ENCODE results near the gene GSDME. TPM values are rescaled to one million over a fixed set of nuclear protein-coding genes. Genes with fewer than 3 reads are reported as not detected.
A peak's percentile ranks its signal among the peaks of the same experiment; 100 is the strongest.

Gene GSDME
- polyA plus RNA-seq, 1 donor (not counting 4 experiments of a cell fraction or from before 2014, with no cell fraction given) = 105 TPM

- H3K36me3 ChIP-seq (ENCODE audit: control insufficient read depth in 2 of 2, extremely low read depth in 1 of 2, insufficient read depth in 2 of 2, low read length in 2 of 2) = peaks cover 10 to 16% of the 10 kb centered on the region in 2 experiments
Measured at GRCh38 chr7:24742506-24743162, 14.6 kb downstream of the GSDME start.

GRCh38 chr7:24741679-24742505 is 15.4 kb downstream of the GSDME start:
- Histone ChIP-seq H3K27ac (ENCODE audit: control insufficient read depth, insufficient read depth, low read length) (peak overlapping the region; percentile 98), H3K4me3 (ENCODE audit: control insufficient read depth in 2 of 3, extremely low read depth in 1 of 3, insufficient read depth in 2 of 3, low read depth in 1 of 3, low read length in 3 of 3) (peak overlapping the region in 2 of 3 experiments; percentile 25 to 30), H3K9me3 (ENCODE audit: control insufficient read depth, low read depth, low read length) (peaks cover 4% of the 10 kb centered on the region), H4K20me1 (ENCODE audit: control insufficient read depth, extremely low read depth, insufficient read depth, low read length) (no peaks in the 10 kb centered on the region), H3K4me1 (ENCODE audit: control insufficient read depth, extremely low read depth, insufficient read depth, low read length) (peaks cover 22% of the 10 kb centered on the region), H3K4me2 (ENCODE audit: control insufficient read depth, extremely low read depth, insufficient read depth, low read depth, low read length) (peak overlapping the region; percentile 68), H3K9me1 (ENCODE audit: control insufficient read depth, extremely low read depth, insufficient read depth, low read length) (no peaks in the 10 kb centered on the region), H3K36me3 (ENCODE audit: control insufficient read depth in 2 of 2, extremely low read depth in 1 of 2, insufficient read depth in 2 of 2, low read length in 2 of 2) (peaks cover 10 to 16% of the 10 kb centered on the region in 2 experiments), H3K9ac (ENCODE audit: control insufficient read depth, extremely low read depth, insufficient read depth, low read length) (peak overlapping the region; percentile 75), H2AFZ (ENCODE audit: control insufficient read depth, low read length) (peak overlapping the region; percentile 58), H3K27me3 (ENCODE audit: control insufficient read depth, extremely low read depth, insufficient read depth, low read length) (no peaks in the 10 kb centered on the region), H3K79me2 (ENCODE audit: control insufficient read depth, insufficient read depth, low read length) (peaks cover 35% of the 10 kb centered on the region)
- DNase-seq (ENCODE audit: low read depth, low spot score) = peak; percentile 93
- dilution Hi-C loops (cut with MboI; ENCODE audit: extremely low pct_ligation_motif_present, low sequenced_read_pairs) = no loop called here
- TF ChIP-seq EZH2 (IDR thresholded peaks at IDR 0.05; ENCODE audit: low read length) (no peak), CTCF (optimal IDR thresholded peaks at IDR 0.05 in 1 of 3, IDR thresholded peaks at IDR 0.05 in 1 of 3, conservative IDR thresholded peaks at IDR 0.05 in 1 of 3; ENCODE audit: extremely low read depth in 1 of 3, insufficient read depth in 2 of 3, low read length in 3 of 3) (no peak)
- FAIRE-seq = peak; percentile 96

More at GRCh38 chr7:24742506-24743162, 14.6 kb downstream of the GSDME start:
- no peak overlapping the region for H2AFZ ChIP-seq (ENCODE audit: control insufficient read depth, low read length)
- peaks cover 31% of the 10 kb centered on the region for H3K79me2 ChIP-seq (ENCODE audit: control insufficient read depth, insufficient read depth, low read length)
- H3K27ac ChIP-seq (ENCODE audit: control insufficient read depth, insufficient read depth, low read length) = peak overlapping the region; percentile 98
- H4K20me1 ChIP-seq (ENCODE audit: control insufficient read depth, extremely low read depth, insufficient read depth, low read length) = no peaks in the 10 kb centered on the region
- H3K9ac ChIP-seq (ENCODE audit: control insufficient read depth, extremely low read depth, insufficient read depth, low read length) = peak overlapping the region; percentile 75
- H3K9me3 ChIP-seq (ENCODE audit: control insufficient read depth, low read depth, low read length) = peaks cover 4% of the 10 kb centered on the region
- H3K4me1 ChIP-seq (ENCODE audit: control insufficient read depth, extremely low read depth, insufficient read depth, low read length) = peaks cover 22% of the 10 kb centered on the region
- TF ChIP-seq EZH2 (IDR thresholded peaks at IDR 0.05; ENCODE audit: low read length) (no peak), CTCF (optimal IDR thresholded peaks at IDR 0.05 in 1 of 3, IDR thresholded peaks at IDR 0.05 in 1 of 3, conservative IDR thresholded peaks at IDR 0.05 in 1 of 3; ENCODE audit: extremely low read depth in 1 of 3, insufficient read depth in 2 of 3, low read length in 3 of 3) (no peak)
- H3K4me3 ChIP-seq (ENCODE audit: control insufficient read depth in 2 of 3, extremely low read depth in 1 of 3, insufficient read depth in 2 of 3, low read depth in 1 of 3, low read length in 3 of 3) = peak overlapping the region in 2 of 3 experiments; percentile 25 to 30
- peak overlapping the region; percentile 68 for H3K4me2 ChIP-seq (ENCODE audit: control insufficient read depth, extremely low read depth, insufficient read depth, low read depth, low read length)
- no peak for DNase-seq (ENCODE audit: low read depth, low spot score)
- H3K9me1 ChIP-seq (ENCODE audit: control insufficient read depth, extremely low read depth, insufficient read depth, low read length) = no peaks in the 10 kb centered on the region
- no peaks in the 10 kb centered on the region for H3K27me3 ChIP-seq (ENCODE audit: control insufficient read depth, extremely low read depth, insufficient read depth, low read length)
- dilution Hi-C loops (cut with MboI; ENCODE audit: extremely low pct_ligation_motif_present, low sequenced_read_pairs) = no loop called here
- FAIRE-seq = no peak

Data from keratinocyte (primary cell).